Neural crest cell (in vitro differentiated cells): ENCODE results near the gene COG8. TPM values are rescaled to one million over a fixed set of nuclear protein-coding genes. Genes with fewer than 3 reads are reported as not detected.

Experiments used
- DNase-seq: peaks from one replicate; pipeline ENCODE4 v3.0.0; 2021; ENCODE audit warnings: low read depth, mixed read lengths, low spot score
- H3K27ac Mint-ChIP-seq: one replicate; pipeline ENCODE4 v1.8.0; 2021; ENCODE audit warnings: mild to moderate bottlenecking, mixed read lengths; ENCODE audit not compliant: unreplicated experiment
- H3K27me3 Mint-ChIP-seq: 2 replicates; pipeline ENCODE4 v1.8.0; 2021; ENCODE audit warnings: low read depth, mild to moderate bottlenecking, mixed read lengths
- H3K36me3 Mint-ChIP-seq: 2 replicates; pipeline ENCODE4 v1.8.0; 2021; ENCODE audit warnings: low read depth, mild to moderate bottlenecking, mixed read lengths
- H3K4me1 Mint-ChIP-seq: 2 replicates; pipeline ENCODE4 v1.8.0; 2021; ENCODE audit warnings: mixed read lengths
- H3K4me3 Mint-ChIP-seq: one replicate; pipeline ENCODE4 v1.8.0; 2021; ENCODE audit warnings: mild to moderate bottlenecking, mixed read lengths
- H3K9me3 Mint-ChIP-seq: 2 replicates; pipeline ENCODE4 v1.8.0; 2021; ENCODE audit warnings: mixed read lengths
- total RNA-seq: library from RNA; stranded (reverse); gene quantifications from 2 replicates; pipeline ENCODE4 v1.2.1, GENCODE V29; 2021
- TF ChIP-seq, protein P1 (sequence below): fragments of 200-600 bp; sonication (generic); conservative IDR thresholded peaks from 2 replicates; pipeline ENCODE4 v1.5.0; 2021; ENCODE audit warnings: antibody characterized with exemption, mild to moderate bottlenecking

Gene COG8
- total RNA-seq, 1 donor from 2014 or later = 67.6 TPM

DNA sequence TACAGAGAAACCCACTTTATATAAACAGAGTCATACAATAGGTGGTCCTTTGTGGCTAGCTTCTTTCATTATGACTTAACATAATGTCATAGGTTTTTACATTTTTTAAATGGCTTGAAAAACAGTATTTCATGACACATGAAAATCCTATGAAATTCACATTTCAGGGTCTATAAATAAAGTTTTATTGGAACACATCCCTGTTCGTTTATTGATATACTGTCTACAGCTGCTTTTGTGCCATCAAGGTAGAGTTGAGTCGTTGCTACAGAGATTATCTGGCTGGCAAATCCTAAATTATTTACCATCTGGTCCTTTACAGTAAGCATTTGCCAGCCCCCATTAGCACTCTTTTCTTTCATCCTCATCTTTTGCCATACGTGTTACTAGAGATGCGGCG is 25.9 kb downstream of the COG8 start:
- peaks cover 12% of the 10 kb centered on the region for H3K36me3 Mint-ChIP-seq
- TF ChIP-seq, protein P1, sequence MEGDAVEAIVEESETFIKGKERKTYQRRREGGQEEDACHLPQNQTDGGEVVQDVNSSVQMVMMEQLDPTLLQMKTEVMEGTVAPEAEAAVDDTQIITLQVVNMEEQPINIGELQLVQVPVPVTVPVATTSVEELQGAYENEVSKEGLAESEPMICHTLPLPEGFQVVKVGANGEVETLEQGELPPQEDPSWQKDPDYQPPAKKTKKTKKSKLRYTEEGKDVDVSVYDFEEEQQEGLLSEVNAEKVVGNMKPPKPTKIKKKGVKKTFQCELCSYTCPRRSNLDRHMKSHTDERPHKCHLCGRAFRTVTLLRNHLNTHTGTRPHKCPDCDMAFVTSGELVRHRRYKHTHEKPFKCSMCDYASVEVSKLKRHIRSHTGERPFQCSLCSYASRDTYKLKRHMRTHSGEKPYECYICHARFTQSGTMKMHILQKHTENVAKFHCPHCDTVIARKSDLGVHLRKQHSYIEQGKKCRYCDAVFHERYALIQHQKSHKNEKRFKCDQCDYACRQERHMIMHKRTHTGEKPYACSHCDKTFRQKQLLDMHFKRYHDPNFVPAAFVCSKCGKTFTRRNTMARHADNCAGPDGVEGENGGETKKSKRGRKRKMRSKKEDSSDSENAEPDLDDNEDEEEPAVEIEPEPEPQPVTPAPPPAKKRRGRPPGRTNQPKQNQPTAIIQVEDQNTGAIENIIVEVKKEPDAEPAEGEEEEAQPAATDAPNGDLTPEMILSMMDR = no peak
- DNase-seq = no peak
- no peaks in the 10 kb centered on the region for H3K27me3 Mint-ChIP-seq
- no peak overlapping the region for H3K27ac Mint-ChIP-seq
- H3K4me3 Mint-ChIP-seq = peak overlapping the region; percentile 87
- no peaks in the 10 kb centered on the region for H3K9me3 Mint-ChIP-seq
- H3K4me1 Mint-ChIP-seq = peaks cover 19% of the 10 kb centered on the region

DNA sequence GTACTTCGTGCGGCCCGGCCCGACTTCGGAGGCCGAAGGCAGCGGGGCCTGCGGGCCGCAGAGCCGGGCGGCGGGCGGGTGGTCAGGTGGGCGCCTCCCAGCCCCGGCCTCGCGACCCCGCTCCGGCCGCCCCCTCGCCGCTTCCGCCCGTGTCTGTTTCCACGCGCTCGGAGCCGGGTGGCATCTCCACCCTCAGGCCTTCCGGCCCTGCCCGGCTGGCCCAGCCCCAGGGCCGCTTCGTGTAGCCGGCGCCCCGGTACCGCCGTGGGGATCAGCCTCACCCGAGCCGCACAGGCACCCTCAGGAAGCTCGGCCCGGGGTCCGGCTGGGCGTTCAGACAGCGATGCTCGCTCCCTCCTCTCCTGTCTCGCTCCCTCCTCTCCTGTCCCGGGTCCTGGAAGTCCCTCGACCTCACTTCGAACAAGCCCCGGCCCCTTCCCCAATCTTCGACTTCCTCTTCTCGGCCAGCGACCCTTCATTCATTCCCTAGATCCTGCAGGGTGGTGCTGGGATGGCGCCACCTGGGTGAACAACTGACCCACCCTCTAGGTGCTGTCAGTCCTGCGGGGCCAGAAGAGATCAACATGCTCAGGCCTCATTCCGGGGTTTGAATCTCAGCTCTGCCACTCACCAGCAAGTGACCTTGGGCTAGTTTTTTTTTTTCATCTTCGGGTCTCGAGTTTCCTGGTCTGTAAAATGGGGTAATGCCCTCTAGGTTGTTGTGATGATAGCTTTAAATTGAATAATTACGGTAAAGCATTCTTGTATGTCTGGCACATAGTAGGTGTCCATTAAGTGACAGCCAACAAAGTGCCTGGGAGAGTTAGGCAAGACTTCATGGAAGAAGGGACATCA is 27.6 kb downstream of the COG8 start:
- Mint-ChIP-seq H3K27me3 (no peaks in the 10 kb centered on the region), H3K9me3 (no peaks in the 10 kb centered on the region), H3K4me1 (peaks cover 19% of the 10 kb centered on the region), H3K4me3 (peak overlapping the region; percentile 99), H3K36me3 (peaks cover 12% of the 10 kb centered on the region), H3K27ac (peak overlapping the region; percentile 96)
- peak; percentile 33 for DNase-seq
- TF ChIP-seq, protein P1 = no peak

DNA sequence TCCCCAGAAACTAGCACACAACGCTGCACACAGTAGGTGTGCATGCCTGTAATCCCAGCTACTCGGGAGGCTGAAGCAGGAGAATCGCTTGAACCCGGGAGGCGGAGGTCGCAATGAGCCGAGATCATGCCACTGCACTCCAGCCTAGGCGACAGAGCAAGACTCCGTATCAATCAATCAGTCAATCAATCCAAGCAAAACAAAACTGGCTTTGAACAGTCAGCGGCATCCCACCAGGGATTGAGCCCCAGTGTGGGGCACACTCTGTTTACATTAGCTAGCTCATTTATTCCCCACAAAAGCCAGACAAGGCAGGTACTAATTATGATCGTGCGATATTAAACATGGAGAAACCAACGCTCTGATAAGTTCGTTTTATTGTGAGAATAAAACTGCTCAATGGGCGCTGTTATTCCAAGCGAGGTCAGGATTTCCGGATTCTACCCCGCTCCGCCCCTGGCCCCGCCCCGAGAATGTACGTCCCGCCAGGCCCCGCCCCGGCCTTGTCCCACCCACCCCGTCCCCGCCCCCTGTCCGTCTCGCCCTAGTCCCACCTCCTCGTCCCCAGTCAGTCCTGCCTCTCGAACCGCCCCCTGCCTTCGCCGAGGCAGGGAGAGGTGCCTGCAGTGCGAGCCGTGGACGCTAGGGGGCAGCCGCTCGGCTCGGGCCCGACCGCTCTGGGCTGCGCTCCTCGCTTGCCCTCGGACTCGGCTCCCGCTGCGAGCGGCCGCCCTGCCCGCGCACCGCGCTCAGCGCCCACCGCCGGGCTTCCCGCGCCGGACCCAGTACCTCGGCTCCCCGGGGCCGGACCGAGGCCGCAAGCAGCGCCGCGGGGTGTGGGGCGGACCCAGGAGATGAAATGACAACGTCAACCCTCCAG is 28.5 kb downstream of the COG8 start, which contains the start of gene VPS4A:
TSS of gene VPS4A (plus strand) at position 698 of the 880 bp plus-strand sequence. CDS start at position 860, 162 bp downstream.
- H3K27ac Mint-ChIP-seq = peak within 1 kb of the TSS; percentile 96
- peaks cover 8% of the 10 kb centered on the region for H3K36me3 Mint-ChIP-seq
- TF ChIP-seq, protein P1 = peak; percentile 87
- peak; percentile 99 for DNase-seq
- H3K9me3 Mint-ChIP-seq = no peaks in the 10 kb centered on the region
- peak within 1 kb of the TSS; percentile 99 for H3K4me3 Mint-ChIP-seq
- H3K4me1 Mint-ChIP-seq = peaks cover 19% of the 10 kb centered on the region
- H3K27me3 Mint-ChIP-seq = no peaks in the 10 kb centered on the region

DNA sequence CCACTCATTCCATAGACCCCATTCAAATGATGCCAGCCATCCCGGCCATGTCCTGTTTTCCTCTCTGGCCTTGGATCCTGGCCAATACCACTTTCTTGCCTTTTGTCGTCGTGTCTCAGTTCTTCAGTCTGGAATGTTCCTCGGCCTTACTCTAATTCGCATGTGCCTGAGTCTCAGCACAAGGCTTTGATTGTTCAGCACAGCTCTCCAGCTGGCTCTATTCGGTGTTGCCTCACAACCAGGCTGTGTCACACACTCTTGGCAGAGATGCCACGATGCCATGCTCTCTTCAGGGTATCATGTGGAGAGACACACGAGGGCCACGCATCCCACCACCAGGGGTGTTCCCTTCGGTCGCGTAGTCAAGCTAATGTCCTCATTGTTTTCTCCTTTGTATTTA is 30.0 kb downstream of the COG8 start:
- Mint-ChIP-seq H3K27ac (no peak overlapping the region), H3K36me3 (peaks cover 8% of the 10 kb centered on the region), H3K27me3 (no peaks in the 10 kb centered on the region), H3K9me3 (no peaks in the 10 kb centered on the region), H3K4me1 (peaks cover 19% of the 10 kb centered on the region), H3K4me3 (peak overlapping the region; percentile 69)
- no peak for DNase-seq
- TF ChIP-seq, protein P1 = no peak

DNA sequence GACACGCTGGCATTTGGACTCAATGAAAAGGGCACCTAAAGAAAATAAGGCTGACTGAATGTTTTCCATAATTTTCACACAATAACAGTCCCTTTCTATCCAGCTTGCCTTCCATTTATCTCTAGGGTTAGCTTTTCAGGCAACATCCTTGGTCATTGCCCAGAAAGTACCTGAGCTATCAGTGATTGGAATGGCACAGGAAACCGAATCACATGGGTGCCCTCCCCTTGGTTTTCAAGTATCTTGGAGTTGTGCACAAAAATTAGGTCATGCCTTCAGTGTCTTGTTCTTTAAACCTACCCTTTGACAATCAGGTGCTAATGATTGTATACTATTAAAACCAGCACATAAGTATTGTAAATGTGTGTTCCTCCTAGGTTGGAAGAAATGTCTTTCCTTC is 31.5 kb downstream of the COG8 start:
- no peaks in the 10 kb centered on the region for H3K27me3 Mint-ChIP-seq
- no peak for DNase-seq
- peaks cover 5% of the 10 kb centered on the region for H3K36me3 Mint-ChIP-seq
- no peak overlapping the region for H3K27ac Mint-ChIP-seq
- no peak overlapping the region for H3K4me3 Mint-ChIP-seq
- TF ChIP-seq, protein P1 = no peak
- peaks cover 14% of the 10 kb centered on the region for H3K4me1 Mint-ChIP-seq
- no peaks in the 10 kb centered on the region for H3K9me3 Mint-ChIP-seq
